Left renal pelvis (tissue), 4 donors: Measurements from ENCODE around the gene LDB2. TPM values are rescaled to one million over a fixed set of nuclear protein-coding genes. Genes with fewer than 3 reads are reported as not detected.

Source experiments
- DNase-seq, 4 donors: peaks; one replicate each; pipeline ENCODE4 v3.0.0-alpha.2; 2013; ENCODE audit warnings: low read depth in 4 of 4, low spot score in 3 of 4
- polyA plus RNA-seq, 4 donors: library from polyadenylated mRNA; unstranded; fragments of 120-200 nt; gene quantifications; one replicate each; pipeline ENCODE4 v1.2.1, GENCODE V29; 2013; ENCODE audit not compliant: insufficient read length in 4 of 4

Gene LDB2
- polyA plus RNA-seq, 4 donors, result 83.1 to 249 (median 108) TPM

DNA sequence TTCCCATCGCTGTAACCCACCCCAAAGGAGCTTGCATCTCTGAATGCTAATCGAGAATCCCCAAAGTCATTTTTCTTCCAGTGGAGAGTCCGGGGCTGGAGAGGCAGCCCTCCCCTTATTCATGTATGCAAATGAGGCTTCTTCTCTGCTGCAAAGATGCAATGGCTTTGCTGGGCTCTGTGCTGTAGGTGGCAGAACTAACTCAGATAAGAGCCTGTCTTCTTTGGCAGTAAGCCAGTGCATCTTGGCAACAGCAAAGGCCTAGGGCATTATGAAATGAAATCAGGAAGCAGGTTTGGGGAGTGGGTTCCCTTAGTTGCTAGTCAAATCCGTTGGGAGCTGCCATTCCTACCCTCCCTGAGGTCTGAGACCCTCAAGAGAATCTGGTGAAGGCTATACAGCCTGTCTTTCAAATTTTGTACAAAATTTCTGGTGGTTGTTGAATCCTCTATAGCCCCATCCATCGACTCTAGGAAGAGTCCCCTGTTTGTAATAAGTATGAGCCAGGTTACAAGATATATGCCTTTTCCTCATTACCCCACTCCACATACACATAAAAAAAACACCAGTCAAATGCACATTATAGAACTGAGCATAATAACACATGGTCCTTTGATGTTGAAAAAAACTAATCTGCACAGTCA is 381.5 kb downstream of the LDB2 start:
- peak; percentile 22 to 37 (median 26) for DNase-seq

DNA sequence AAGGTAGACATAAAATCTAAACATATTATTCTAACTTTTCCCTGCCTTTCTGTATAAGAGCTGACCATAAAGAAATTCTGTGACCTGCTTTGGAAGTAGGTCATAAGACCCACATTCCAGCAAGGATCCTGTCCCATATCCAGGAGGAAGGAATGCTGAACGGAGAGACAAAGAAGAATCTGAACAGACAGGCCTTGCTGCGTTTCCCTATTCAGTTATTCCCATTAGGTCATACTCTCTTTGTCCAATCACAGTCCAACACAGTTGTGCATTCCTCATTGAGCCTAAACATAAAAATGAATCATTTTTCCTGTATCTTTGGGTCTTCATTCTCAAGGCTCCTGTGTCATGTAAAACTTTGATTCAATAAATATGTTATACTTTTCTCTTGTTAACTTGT is 384.6 kb downstream of the LDB2 start:
- no peak for DNase-seq

DNA sequence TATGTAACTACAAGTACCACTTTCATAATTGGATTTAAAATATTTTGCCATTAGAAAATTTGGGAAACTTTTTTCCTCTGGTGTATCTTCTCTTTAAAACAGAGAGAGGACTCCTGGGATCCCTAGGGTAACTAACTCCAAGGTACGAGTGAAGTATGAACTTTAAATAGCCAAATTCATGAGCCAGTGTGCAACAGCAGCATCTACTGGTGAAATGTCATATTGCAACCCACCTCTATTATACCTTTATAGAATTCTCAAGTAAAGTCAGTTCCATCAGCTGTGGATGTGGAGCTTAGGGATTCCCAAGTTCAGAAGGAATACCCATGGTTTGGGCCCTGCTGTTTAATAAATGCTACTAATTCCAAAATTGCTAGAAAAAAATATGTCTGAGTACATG is 389.5 kb downstream of the LDB2 start:
- DNase-seq, result no peak

DNA sequence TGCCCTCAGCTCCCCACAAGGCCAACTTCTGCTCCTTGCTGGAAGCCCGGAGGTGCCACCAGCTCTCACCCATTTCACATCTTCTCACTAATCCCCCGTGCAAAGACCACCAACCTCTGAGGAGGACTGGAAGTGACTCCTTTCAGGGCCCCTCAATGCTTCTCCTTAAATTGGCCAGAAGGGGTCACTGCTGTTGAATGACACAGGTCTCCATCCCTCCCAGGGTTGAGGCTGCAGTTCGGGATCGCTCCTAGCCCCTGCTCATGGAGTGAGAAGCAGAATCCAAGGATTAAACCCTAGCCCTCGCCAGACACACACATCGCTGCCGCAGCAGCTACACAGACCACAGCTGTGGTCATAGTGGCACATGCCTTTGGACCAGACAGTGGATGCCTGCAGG is 392.7 kb downstream of the LDB2 start:
- no peak for DNase-seq

DNA sequence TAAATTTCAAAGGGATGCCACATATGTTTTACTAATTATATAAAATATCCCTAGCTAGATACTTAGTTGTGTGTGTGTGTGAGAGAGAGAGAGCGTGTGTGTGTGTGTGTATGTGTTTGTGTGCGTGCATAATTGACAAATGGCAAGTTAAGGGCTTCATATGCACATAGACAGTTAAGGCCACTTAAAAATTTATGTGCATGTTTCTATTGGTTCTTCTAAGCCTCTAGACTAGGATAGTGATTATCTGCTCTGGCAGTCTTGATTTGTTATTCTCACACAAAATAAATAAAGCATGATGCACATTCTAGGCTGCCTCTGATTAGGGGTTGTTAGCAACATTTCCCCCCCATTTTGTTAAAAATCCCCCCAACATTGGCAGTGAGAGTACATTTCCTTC is 393.2 kb downstream of the LDB2 start:
- no peak for DNase-seq

DNA sequence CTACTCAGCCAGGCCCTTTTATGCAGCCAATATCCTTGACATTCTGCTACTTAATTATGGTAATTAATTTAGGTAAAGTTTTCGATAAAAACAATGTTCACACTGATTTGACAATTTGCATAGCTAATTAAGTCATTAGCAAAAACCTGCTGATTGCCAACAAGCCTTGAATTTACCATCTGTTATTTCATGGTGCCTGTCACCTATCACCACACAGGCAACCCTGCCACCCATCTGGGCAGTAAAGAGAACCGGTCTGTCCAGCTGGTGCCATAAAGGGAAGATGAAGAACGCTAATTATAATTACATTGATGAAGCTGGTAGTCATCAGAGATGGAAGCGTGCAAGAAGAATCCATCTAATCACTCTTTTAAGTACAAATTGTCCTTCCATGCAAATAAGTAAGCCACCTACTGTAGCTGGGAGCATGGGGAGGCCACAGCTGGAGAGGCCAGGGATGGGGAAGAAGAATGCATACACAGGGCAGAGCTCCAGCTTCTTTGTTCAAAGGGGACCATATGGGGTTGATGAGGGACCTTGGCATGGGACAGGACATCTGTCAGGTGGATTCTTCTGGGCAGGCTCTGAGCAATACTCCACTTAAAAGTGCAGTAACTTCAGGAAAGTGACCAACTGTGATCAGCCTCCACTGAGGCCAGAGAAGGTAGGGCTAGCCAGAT is 394.9 kb downstream of the LDB2 start:
- DNase-seq, result no peak

DNA sequence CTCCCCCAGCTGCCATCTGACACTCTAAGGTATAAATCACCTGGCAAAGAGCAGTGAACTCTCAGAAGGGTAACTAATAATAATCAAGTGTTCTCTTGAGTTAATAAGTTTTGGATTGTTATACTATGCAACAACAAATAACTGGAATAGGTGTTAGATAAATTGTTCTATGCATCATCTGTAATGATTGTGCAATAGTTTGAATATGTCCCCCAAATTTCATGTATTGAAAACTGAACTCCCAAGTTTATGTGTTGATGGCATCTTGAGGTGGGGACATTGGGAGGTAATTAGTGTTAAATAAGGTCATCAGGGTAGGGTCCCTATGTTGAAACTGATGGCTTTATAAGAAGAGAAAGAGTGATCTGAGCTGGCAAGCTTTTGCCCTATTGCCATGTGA is 399.5 kb downstream of the LDB2 start:
- no peak for DNase-seq

DNA sequence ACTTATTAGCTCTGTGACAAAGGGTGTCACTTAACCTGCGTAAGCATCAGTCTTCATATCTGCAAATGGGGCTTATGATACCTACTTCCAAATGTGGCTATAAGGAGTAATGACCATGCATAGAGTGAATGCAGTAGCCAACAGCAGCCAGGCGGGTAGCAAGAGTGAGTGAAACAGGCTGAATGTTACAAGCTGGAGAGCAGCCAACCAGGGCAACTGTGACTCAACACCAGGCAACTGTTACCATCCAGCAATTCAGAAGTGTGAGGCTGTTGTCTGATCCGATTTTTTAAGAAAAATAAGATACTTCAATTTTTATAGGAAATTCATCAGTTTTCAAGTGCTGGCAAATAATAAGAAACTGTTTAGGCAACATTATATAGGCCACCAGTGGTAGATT is 401.9 kb downstream of the LDB2 start:
- no peak for DNase-seq

DNA sequence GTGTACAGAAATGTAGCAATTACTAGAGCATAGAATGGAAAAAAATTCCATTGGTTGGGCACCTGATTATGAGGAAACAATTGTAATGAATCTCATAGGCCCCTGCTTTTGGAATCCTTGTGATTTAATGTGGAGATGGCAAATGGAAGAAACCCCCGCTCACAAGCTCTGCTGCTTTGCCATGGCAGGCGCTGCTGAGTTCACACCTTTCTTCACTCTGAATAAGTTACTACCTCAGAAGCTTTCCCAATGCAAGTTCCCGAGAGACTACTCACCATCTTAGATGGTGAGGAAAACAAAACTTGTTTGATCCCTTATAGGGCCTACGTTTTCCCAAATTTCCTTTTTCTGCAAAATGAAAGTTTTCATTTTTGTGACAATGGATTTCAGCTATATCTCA is 405.6 kb downstream of the LDB2 start:
- DNase-seq, result no peak

DNA sequence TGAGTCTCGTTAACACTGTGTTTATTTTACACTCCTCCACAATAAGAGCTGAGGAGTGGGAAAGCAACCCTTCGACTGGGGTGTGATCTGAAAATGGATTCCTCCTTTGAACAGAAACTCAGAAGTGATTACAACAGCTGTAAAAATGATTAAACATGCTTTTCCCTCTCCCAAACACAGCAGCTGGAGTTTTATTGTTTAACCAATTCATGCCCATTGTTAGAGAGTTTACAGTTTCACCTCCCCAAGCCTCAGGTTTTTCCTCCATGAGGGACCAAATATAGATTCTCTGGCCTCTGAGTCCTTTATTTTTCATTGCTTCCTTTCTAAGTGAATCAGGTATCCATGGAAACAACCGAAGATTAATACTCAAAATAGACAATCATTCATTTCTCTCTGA is 409.2 kb downstream of the LDB2 start:
- DNase-seq, result peak in 3 of 4 donors; percentile 20 to 27 (median 25)

DNA sequence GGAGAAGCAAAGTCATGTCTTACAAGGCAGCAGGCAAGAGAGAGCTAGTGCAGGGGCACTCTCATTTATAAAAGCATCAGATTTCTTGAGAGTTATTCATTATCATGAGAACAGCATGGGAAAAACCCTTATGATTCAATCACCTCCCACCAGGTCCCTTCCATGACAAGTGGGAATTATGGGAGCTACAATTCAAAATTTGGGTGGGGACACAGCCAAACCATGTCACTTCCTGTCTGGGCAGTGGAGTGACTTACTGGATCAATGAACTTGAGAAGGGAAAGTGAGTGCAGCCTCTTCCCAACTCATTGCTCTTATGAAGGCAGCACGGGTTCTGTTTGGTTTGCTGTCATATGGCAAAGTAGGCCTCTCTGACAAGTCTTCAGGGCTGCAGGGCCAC is 410.4 kb downstream of the LDB2 start:
- DNase-seq, result no peak

DNA sequence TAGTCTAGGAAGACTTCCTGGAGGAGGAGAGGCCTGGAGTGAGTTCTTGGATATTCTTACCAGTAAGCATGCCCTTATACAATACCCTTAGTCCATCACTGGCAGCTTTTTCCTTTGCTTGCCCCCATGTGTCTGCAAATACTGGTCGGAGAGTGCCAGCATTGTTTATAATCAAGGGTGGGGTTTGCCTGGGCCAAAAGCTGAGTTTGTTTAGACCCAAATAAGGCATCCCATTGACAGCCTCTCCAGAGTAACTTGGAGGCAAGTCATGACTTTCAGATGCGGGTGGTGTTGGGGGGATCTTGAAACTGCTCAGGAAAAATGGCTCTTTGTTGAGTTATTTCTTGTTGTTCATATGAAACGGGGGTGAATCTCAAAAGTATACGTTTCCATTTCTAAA is 413.7 kb downstream of the LDB2 start:
- DNase-seq, result no peak

DNA sequence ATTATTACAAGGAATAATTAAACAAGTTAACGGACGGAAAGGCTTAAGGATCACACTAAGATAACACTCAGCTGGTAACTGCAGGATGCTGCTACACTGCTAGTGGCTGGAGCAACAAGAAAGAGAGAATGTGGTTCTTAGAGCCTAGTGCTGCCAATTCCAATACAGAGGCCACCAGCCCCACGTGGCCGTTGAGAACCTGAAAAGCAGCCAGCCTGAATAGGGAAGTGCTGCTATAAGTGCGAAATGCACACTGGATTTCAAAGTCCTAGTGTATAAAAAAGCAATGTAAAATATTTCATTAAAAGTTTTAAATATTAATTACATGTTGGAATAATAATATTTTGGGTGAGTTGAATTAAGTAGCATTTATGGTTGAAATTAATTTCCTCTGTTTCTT is 414.9 kb downstream of the LDB2 start:
- no peak for DNase-seq

DNA sequence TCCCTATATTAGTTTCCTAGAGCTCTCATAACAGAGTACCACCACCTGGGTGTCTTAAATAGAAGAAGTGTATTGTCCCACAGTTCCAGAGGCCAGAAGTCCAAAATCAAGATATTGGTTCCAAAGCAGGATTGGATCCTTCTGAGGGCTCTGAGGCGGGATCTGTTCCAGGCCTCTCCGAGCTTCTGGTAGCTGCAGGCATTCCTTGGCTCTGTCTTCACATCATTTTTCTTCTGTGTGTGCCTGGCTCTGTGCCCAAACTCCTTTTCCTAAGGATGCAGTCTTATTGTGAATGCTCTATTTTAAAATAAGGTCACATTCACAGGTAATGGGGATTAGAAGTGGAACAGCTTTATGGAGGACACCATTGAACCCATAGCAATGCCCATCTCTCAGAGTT is 418.4 kb downstream of the LDB2 start:
- DNase-seq, result no peak

DNA sequence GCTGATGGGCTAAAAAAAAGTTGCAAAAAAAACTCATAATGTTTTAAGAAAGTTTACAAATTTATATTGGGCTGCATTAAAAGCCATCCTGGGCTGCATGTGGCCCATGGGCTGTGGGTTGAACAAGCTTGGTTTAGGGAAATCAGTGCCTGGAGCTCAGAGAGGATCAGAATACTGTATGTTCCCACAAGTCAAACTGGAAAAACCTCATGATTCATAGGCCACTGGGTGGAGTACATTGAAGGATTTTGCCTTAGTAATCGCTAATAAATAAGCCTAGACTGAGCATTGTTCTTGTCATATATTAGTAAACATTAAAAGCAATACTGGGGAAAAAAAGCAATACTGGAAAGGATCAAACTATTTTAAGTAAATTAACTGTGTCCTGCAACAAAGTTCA is 425.9 kb downstream of the LDB2 start:
- DNase-seq, result no peak

DNA sequence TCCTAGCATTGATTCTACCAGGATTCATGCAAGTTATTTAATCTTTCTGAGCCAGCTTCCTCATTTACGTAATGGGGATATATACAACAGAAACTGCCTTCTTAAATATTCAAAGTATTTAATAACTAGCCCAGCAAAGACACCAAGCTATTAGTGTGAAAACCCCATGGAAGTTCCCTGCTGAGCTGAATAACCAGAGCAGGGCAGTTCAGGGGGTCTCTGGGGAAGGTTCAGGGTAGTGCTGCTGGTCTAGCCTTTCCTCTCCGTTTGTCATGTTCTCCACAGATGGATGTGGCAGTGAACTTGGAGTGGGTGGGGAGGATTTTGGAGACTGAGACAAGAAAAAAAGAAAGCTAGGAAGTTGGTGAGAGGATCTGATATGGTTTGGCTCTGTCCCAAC is 431.4 kb downstream of the LDB2 start:
- DNase-seq, result no peak

DNA sequence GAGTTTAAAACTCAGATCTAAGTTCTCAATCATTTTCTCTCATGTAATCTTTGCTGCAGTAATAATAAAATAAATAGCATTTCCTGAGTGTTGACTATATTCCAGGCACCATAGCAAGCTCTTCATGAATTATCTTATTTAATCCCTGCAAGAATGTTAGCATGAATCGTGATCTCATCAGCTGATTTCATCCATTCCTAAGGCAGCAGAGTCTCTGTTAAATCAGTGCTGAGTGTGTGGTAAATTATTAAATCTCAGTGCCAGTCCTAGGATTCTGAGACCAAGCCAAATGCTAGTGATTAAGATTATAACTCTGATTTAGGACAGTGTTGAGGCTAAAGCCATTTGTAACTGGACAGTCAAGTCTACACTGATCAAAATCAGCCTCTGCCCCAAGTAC is 431.9 kb downstream of the LDB2 start:
- DNase-seq, result no peak

DNA sequence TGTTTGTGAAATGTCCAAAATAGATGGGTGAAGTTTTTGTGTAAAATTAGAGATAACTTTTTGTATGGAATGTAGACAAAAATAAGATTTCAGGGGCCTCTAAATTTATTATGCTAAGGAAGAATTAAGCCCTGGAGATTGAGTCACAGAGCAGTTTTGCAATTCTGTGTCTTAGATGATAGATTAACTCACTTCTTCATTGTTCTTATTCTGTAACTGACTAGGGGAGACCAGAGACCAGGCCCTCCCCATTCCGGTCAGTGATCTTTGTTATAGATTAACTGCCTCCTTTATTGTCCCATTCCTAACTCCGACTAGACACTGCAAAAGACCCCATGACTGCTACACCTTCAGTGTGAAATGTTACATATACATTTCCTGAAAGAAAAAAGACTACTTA is 433.8 kb downstream of the LDB2 start:
- no peak for DNase-seq

DNA sequence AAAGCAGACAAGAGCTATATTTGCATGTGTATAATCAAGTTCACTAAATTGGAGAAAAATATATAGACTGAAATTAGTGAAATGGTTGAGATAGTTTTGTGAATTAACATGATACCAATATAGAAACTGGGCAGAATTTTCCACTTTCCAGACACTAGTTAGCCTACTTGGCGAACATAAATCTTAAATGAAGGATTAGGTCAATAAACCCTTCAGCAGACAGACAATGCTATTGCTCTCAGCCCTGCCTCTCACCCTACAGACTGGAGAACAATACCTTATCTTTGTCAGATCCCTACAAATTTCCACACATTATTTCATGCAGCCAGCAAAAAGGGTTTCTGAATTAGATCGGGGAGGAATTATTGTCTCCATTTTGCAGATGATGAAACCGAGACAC is 435.8 kb downstream of the LDB2 start:
- no peak for DNase-seq

DNA sequence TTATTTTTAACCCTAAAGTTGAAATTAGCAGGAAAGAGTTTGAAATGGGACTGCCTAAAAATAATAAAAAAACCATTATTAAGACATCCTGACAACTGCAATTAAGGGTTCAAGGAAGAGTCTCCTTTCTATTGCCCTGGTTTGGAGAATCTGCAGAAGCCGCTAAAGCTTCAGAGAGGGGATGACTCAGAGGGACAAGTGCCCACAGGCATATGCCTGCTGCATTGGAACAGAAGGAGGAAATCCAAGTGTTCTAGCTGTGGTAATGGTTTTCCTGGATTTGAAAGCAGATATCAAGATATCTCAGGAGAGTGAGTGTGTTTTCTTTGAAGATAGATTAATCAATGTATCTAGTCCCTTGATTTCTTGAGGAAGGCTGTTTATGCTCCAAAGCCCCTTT is 437.1 kb downstream of the LDB2 start:
- DNase-seq, result no peak

DNA sequence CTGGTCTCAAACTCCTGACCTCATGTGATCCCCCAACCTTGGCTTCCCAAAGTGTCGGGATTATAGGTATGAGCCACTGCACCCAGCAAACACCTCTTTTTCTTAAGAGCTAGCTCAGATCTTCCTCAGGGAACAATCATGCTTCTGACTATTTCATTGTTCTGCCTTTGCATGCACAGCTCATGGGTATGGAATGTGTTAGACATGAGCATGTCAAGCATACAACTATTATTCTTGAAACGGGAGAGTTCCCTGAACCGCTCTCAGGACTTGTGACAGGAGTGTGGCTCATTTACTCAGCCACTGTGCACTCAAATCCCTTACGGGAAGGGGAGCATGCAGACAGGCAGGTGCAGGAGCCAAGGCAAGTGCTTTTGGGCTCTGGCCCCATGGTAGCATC is 440.5 kb downstream of the LDB2 start:
- no peak for DNase-seq
